HPDE6-E6E7 (cell line): Measurements from ENCODE around the gene TRNAU1AP.
"Not testable (repeated sequence)": the region's sequence is repeated elsewhere in the genome, so short reads cannot be mapped to it uniquely, and the experiment has no call there.

Experiments
- DNase-seq: peaks from one replicate; pipeline ENCODE4 v3.0.0; 2011; ENCODE audit warnings: missing footprints; ENCODE audit errors: extremely low spot score

TRNAU1AP gene

DNA sequence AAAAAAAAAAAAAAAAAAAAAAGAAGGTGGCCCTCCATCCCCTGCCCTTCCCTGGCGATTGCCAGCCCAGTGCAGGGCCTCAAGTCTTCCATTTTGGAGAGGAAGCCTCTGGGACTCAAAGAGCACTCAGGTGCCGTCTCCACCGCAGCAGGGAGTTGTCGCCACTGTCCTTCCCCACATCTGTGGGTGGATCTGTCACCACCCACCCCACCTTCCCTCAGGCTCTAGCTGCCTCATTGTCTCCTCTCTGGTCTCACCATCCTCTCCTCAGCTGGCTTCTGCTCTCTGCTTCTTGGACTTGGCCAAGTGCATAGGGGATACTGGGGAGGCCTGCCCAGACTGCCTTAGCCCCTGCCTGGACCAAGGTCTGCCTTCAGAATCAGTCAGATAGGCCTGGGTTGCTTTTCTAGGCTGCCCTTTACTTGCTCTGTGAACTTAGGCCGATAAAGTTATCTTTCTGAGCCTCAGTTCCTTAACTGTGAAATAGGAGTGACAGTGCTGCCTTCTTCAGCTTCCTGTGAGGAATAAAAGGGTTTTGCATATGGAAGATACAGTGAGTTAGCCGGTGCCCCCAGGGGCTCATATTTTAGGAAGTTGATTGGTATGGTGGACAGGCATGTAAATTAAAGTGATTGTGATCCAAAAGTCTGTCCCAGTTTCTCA, 31.3 kb upstream of the TRNAU1AP start:
- DNase-seq, result no peak

DNA sequence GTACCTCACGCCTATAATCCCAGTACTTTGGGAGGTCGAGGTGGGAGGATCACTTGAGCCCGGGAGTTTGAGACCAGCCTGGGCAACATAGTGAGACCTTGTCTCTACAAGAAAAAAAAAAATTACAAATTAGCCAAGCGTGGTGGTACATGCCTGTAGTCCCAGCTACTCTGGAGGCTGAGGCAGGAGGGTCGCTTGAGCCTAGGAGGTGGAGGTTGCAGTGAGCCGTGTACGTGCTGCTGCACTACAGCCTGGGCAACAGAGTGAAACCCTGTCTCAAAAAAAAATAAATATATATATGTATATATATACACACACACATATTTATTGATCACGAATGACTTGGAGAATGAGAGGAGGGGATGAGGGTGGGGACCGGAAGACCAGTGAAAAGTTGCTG, 30.3 kb upstream of the TRNAU1AP start:
- not testable (repeated sequence) for DNase-seq

DNA sequence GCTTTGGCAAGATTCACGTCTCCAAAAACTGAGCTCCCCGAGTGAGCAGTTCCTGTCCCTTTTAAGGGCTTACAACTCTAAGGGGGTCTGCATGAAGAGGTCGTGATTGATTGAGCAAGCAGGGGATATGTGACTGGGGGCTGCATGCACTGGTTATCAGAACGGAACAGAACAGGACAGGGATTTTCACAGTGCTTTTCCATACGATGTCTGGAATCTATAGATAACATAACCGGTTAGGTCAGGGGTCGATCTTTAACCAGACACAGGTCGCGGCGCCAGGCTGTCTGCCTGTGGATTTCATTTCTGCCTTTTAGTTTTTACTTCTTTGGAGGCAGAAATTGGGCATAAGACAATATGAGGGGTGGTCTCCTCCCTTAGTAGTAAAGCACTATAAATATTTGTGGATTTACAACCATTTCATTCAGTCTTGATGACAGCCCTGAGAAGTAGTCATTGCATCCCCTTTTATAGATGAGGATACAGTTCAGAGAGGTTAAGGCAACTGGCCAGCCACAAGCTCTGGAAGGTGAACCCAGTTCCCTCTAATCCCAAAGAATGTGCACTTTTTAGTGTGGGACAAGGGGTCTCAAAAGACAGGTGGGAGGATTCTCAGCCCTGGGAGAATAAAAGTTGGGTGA, 27.8 kb upstream of the TRNAU1AP start:
- not testable (repeated sequence) for DNase-seq

DNA sequence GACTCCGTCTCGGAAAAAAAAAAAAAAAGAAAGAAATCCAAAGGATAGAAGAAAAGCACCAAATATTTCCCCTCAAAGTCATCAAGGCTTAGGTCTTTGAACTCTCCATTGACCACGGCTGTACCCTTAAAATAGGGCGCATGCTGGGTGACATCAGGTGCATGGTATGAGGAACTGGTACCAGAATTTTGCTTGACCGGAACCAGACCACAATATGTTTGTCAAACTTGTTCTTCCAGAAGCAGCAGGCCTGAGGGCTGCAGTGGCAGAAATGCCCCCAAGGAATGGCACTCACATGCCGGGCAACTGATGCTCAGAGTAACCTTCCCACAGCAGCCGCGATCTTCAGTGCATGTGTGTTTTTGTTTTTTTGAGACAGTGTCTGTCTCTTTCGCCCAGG, 26.0 kb upstream of the TRNAU1AP start:
- no peak for DNase-seq

DNA sequence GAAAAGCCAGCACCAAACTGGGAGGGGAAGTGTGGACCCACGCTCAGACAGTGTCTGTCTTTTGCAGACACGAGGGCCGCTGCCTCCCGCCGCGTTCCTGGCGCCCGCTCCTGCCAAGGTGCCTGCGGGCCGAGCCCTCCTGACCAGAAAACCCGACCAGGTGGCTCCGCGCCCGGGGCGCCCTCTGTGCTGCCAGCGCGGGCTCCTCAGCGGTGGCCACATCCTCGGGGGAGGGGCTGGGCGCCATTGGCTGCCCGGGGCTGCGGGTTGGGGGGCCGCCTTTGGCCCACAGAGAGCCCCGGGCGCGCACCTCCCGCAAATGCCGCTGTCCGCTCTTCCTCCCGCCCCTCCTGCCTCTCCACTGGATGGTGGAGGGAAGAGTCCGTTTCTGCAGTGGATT, 22.4 kb upstream of the TRNAU1AP start:
- DNase-seq, result no peak

DNA sequence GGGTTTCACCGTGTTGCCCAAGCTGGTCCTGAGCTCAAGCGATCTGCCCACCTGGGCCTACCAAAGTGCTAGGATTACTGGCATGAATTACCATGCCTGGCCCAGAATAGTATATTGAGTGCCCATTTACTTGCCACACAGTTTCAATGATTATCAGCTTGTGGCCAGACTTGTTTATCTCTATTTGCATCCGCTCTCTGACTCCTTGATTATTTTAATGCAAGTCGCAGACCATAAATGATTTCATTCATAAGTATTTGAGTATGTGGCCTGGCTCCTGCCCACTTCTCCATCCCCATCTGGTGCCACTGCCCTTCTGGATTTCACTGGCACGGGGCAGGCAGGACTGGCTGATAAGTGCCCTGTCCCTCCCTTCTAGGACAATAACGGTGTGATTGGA, 18.2 kb upstream of the TRNAU1AP start:
- no peak for DNase-seq

DNA sequence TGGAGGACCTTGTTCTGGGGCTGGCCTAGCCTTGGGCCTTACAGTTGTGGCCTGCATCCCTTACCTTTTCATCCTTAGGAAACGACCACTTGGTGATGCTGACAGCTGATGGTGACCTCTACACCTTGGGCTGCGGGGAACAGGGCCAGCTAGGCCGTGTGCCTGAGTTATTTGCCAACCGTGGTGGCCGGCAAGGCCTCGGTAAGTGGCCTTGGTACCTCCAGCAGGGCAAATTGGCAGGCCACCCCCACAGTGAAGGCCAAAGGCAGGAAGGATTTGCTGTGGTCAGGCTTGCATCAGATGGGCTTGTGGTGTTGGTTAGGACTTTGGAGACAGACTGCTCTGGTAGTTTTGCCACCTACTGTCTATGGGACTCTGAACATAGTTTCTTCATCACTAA, 17.7 kb upstream of the TRNAU1AP start:
- no peak for DNase-seq

DNA sequence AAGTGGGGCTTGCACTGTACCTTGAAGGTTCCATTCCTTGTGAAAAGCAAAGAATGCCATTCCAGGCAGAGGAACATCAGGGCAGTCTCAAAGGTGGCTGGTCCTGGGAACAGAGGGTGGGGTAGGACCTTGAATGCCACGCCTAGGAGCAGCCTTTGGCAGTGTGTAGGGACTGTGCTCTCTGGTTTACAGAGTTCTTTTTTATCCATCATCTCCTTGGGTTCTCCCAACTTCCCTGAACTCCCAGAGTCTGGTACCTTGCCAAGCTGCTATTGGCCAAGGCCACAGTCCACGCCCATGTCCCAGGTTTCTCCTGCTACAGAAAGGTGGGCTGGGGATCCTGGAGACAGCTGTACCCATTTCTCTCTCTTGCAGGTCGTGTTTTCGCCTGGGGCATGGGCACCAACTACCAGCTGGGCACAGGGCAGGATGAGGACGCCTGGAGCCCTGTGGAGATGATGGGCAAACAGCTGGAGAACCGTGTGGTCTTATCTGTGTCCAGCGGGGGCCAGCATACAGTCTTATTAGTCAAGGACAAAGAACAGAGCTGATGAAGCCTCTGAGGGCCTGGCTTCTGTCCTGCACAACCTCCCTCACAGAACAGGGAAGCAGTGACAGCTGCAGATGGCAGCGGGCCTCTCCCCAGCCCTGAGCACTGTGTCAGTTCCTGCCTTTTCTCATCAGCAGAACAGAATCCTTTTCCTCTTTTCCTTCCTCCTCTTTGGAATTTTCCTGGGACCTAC, 15.3 kb upstream of the TRNAU1AP start:
- no peak for DNase-seq

DNA sequence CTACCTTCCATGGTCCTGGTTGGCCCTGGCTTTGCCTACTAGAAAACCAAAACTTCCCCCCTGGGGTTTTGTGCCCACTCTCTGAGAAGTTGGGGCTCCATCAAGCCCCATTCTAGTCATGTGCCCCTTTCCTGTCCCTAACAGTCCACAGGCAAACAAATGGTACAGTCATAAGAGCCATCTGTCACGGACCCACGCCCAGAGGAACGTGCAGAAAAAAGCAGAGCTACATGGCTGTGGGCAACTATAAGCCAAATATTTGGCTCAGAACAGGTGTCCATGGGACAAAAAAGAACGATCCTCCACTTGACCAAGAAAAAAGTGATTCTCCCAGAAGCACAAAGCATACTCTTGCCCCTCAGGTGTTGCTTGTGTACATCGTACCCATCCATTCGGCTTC, 14.6 kb upstream of the TRNAU1AP start:
- no peak for DNase-seq

DNA sequence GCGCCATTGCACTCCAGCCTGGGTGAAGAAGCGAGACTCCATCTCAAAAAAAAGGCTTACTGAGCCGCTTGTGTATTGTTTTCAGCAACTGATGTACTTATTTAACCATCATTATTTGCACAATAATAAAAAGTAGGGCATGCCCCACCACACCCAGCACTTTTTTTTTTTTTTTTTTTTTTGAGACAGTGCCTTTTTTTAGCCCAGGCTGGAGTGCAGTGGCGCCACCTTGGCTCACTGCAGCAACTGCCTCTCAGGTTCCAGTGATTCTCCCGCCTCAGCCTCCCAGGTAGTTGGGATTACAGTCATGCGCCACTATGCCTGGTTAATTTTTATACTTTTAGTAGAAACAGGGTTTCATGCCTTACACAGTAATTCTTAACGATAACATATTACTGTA, 12.2 kb upstream of the TRNAU1AP start:
- DNase-seq, result no peak

DNA sequence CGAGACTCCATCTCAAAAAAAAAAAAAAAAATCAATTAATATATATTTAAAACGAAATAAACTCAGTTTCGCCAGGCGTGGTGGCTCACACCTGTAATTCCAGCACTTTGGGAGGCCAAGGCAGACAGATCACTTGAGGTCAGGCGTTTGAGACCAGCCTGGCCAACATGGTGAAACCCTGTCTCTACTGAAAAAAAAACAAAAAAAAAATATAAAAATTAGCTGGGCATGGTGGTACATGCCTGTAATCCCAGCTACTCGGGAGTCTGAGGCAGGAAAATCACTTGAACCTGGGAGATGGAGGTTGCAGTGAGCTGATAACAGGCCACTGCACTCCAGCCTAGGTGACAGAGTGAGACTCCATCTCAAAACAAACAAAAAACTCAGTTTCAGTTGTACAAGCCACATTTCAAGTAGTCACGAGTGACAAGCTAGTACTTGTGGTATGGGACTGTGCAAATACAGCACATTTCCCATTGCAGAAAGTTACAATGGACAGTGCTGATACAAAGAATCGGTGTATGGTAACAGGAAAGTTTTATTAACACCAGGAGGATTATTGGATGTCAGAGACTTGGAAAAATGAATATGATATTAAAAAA, 11.4 kb upstream of the TRNAU1AP start:
- DNase-seq, result not testable (repeated sequence)

DNA sequence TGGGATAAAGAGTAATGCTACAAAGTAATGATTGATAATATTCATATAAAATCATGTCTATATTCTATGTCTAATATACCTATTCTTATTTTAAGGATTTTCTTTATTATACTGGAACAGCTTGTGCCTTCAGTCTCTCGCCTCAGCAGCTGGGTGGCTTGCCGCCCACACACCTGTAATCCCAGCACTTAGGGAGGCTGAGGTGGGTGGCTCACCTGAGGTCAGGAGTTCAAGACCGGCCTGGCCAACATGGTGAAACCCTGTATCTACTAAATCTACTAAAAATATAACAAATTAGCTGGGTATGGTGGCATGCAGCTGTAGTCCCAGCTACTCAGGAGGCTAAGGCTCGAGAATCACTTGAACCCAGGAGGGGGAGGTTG, 7.6 kb upstream of the TRNAU1AP start:
- no peak for DNase-seq

DNA sequence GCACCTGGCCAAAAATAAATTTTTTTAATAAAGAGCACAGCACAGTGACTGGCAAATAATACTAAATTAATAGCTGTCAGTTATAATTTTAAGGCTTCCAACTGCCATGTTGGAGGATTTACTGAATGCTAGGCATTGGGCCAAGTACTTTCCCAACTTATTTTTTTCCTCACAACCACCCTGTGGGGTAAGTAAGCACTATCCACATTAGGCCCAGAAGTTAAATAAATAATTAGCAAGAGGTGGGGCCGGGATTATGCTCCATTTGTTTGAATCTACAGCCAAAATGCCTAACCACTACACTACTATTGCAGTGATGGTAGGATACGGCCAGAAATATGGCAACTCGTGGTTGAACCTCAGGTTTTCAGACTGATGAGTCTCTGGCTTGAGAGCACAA, 4.6 kb upstream of the TRNAU1AP start:
- DNase-seq, result no peak

DNA sequence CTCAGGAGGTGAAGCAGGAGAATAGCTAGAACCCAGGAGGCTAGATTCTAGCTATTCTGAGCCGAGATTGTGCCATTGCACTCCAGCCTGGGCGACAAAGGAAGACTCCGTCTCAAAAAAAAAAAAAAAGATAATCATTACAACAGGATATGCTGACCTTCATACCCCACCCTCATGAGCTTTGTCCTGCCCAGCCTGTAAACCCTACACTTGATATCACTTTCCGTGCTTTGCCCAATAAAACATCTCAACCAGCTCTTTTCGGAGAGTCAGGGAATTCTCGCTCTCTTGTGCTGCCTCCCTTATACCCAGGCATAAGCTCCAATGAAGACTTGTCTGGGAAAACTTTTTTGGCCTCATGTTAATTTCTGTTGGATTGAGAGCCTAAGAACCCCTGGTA, 1.5 kb upstream of the TRNAU1AP start:
- no peak for DNase-seq

DNA sequence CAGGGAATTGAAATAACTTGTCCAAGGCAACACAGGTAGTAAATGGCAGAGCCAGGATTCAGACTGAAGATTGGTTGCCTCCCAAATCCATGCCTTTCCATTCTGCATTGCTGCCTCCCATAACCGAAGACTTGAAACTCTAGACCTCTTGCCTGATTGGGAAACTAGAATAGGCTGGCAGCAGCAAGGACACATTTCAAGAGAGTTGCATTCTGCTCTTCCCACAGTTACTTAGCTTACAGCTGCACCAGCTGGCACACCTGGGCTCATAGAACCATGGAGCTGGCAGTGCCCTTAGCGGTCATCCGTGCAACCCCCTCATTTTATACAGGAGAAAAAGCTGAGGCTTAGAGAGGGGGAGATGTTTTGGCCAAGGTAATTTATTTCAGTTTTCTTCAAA, 8.0 kb downstream of the TRNAU1AP start:
- no peak for DNase-seq

DNA sequence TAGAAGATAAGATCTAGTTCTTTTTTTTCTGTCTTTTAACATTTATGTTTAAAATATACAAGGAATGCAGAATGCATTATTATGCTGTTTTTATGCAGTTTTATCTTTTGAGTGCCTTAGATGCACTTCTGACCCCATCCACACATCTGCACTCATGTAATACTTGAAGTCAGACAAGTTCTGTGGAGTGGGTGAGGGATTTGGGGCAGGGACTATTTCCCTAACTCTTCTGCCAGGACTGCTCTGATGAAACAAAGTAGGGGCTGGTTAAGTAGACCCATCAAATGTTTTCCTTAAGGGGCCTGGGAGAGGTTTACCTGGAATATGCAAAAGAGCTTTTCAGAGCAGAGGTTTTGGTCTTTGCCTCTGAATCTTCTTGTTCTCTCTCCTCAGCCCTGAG, 11.4 kb downstream of the TRNAU1AP start:
- no peak for DNase-seq

DNA sequence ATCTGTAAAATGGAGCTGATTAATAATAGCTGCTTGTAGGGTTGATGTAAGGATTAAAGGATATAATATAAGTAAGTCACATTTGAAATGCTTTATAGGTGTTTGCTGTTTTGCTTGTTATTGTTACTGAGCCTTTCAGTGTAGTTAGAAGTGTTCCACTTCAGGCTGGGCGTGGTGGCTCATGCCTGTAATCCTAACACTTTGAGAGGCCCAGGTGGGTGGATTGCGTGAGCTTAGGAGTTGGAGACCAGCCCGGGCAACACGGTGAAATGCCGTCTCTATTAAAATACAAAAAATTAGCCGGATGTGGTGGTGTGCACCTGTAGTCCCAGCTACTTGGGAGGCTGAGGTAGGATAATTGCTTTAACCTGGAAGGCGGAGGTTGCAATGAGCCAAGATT, 12.2 kb downstream of the TRNAU1AP start:
- no peak for DNase-seq

DNA sequence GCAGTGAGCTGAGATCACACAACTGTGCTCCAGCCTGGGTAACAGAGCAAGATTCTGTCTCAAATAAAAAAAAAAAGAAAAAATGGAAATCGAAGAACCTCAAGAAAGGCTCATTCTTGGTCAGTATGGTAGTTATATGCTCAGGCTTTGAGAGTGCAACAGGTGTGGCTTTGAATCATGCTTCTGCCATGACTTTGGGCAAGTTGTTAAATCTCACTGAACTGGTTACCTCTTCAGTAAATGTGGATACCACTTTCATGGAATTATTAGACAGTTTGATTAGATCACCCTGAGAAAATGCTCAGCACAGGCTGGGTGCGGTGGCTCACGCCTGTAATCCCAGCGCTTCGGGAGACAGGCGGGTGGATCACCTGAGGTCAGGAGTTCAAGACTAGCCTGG, 12.8 kb downstream of the TRNAU1AP start:
- DNase-seq, result no peak

DNA sequence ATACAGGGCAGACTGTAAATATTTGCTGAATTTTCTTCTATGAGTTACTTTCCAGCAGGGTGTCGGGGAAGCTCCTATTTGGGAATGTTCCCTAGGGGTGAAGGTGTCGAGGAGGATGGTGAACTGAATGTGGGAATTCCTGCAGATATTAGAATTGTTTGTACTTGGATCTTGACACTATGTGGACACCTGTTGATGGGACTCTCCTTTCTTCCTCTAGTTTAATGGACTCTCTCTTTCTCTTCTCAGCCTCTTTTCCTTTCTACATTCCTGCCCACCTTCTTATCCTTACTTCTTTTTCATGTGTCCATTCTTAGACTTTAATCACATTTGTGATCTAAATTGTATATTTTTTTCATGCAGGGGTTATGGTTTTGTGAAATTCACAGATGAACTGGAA, 14.0 kb downstream of the TRNAU1AP start:
- DNase-seq, result no peak

DNA sequence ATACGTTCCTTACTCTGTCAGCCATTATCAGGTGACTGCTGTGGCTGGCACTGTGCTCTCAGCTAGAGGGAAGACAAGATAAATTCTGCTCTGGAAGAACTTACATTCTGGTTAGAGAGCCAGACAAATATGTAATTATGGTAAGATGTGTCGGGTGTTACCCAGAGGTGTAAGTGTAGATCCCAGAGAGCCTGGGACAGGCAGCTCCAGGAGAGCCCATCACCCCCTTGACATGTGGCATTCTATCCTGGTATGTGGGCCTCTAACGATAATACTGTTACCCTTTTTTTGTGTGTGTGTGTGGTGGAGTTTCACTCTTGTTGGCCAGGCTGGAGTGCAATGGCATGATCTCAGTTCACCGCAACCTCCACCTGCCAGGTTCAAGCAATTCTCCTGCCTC, 19.0 kb downstream of the TRNAU1AP start:
- DNase-seq, result no peak

DNA sequence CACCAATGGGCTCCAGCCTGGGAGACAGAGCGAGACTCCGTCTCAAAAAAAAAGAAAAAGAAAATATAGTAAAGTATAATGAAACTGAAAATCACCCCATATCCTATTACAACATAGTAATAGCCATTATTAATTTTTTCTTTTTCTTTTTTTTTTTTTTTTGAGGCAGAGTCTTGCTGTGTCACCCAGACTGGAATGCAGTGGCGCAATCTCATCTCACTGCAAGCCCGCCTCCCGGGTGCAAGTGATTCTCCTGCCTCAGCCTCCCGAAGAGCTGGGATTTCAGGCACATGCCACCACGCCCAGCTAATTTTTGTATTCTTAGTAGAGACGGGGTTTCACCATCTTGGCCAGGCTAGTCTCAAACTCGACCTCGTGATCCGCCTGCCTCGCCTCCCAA, 20.0 kb downstream of the TRNAU1AP start:
- not testable (repeated sequence) for DNase-seq

DNA sequence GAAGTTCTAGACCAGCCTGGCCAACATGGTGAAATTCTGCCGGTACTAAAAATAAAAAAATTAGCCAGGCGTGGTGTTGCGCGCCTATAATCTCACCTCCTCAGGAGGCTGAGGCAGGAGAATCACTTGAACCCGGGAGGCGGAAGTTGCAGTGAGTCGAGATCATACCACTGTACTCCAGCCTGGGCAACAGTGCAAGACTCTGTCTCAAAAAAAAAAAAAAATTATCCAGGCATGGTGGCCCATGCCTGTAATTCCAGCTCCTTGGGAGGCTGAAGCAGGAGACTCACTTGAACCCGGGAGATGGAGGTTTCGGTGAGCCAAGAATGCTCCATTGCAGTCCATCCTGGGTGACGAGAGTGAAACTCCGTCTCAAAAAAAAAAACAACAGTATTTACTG, 20.7 kb downstream of the TRNAU1AP start:
- no peak for DNase-seq
